HEK293 (cell line): ENCODE results near the gene KCNMB2.

Experiments used
- ZNF24 ChIP-seq: fragments of 450-650 bp; formaldehyde crosslinking; IDR thresholded peaks from 2 replicates; pipeline ENCODE4 v1.5.1; 2016; ENCODE audit warnings: missing biosample characterization, missing genetic modification characterization
- ZNF37A ChIP-seq: fragments of 450-650 bp; IDR thresholded peaks from 2 replicates; pipeline ENCODE4 v1.5.1; 2018; ENCODE audit warnings: missing biosample characterization, missing genetic modification characterization
- ZNF837 ChIP-seq: fragments of 450-650 bp; formaldehyde crosslinking; IDR thresholded peaks from 2 replicates; pipeline ENCODE4 v1.5.1; 2016; ENCODE audit warnings: missing biosample characterization, missing genetic modification characterization
- TF ChIP-seq, protein P1 (sequence below): fragments of 450-650 bp; formaldehyde crosslinking; IDR thresholded peaks from 2 replicates; pipeline ENCODE4 v1.5.1; 2016; ENCODE audit warnings: missing biosample characterization, missing genetic modification characterization

DNA sequence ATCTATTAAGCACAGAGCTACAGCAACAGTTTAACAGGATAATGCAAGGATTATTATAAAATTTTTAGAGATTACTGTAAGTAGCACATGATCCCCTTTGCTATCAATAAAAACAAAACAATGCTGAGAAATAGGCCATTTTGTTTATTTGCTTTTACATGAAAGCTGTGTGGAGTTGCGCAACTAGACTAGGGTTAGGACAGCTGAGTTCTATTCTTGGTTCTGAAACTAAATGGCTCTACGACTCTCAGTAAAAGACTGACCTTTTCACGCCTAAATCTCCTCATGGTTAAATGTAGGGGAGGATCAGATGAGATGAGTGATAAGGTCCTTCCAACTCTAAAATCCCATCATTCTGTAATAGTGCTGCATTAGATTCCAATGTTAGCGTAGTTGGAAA, 25.0 kb downstream of the KCNMB2 start:
- TF ChIP-seq ZNF837 (tag by site-specific recombination) (no peak), ZNF37A (tag by site-specific recombination) (no peak), ZNF24 (tag by site-specific recombination) (no peak)
- TF ChIP-seq, protein P1, sequence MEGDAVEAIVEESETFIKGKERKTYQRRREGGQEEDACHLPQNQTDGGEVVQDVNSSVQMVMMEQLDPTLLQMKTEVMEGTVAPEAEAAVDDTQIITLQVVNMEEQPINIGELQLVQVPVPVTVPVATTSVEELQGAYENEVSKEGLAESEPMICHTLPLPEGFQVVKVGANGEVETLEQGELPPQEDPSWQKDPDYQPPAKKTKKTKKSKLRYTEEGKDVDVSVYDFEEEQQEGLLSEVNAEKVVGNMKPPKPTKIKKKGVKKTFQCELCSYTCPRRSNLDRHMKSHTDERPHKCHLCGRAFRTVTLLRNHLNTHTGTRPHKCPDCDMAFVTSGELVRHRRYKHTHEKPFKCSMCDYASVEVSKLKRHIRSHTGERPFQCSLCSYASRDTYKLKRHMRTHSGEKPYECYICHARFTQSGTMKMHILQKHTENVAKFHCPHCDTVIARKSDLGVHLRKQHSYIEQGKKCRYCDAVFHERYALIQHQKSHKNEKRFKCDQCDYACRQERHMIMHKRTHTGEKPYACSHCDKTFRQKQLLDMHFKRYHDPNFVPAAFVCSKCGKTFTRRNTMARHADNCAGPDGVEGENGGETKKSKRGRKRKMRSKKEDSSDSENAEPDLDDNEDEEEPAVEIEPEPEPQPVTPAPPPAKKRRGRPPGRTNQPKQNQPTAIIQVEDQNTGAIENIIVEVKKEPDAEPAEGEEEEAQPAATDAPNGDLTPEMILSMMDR (tag by site-specific recombination): no peak
